Cardiac muscle cell (in vitro differentiated cells and primary cell): ENCODE results near the gene PPP3CA. TPM values are rescaled to one million over a fixed set of nuclear protein-coding genes. Genes with fewer than 3 reads are reported as not detected.
A peak's percentile ranks its signal among the peaks of the same experiment; 100 is the strongest.

ENCODE experiments used
- DNase-seq, 2 donors: peaks; one replicate each; pipeline versions ENCODE4 v3.0.0 to v3.0.0-alpha.2; 2010 to 2017; ENCODE audit warnings: low read depth in 1 of 2, low spot score in 1 of 2
- H3K27ac ChIP-seq: fragments of 200-600 bp; sonication (generic); 2 replicates; pipeline ENCODE4 v1.5.1; 2016
- H3K27me3 ChIP-seq: fragments of 200-600 bp; sonication (generic); 2 replicates; pipeline ENCODE4 v1.6.0; 2016; ENCODE audit warnings: control low read depth
- H3K36me3 ChIP-seq: fragments of 200-600 bp; sonication (generic); 2 replicates; pipeline ENCODE4 v1.5.1; 2016; ENCODE audit warnings: control low read depth
- H3K4me1 ChIP-seq: fragments of 200-600 bp; sonication (generic); 2 replicates; pipeline ENCODE4 v1.8.1; 2017; ENCODE audit warnings: low read depth, mild to moderate bottlenecking, mixed run types
- H3K4me3 ChIP-seq: fragments of 200-600 bp; sonication (generic); 2 replicates; pipeline ENCODE4 v1.5.1; 2016; ENCODE audit warnings: mild to moderate bottlenecking
- H3K9me3 ChIP-seq: fragments of 200-600 bp; sonication (generic); 2 replicates; pipeline ENCODE4 v1.5.1; 2017; ENCODE audit warnings: low read depth, mild to moderate bottlenecking, control low read depth
- polyA plus RNA-seq: library from polyadenylated mRNA; unstranded; fragments of >200 nt; fragmentation: Nextera tagmentation; extraction: Ambion mirVana; gene quantifications from 2 replicates; pipeline ENCODE4 v1.2.1, GENCODE V29; 2016
- total RNA-seq: library from RNA; depleted of rRNA; stranded (reverse); fragments of >200 nt; gene quantifications from 2 replicates; pipeline ENCODE4 v1.2.3, GENCODE V29; 2016
- TF ChIP-seq, protein P1 (sequence below): IDR thresholded peaks from 2 replicates; pipeline ENCODE4 v1.5.1; 2012; ENCODE audit warnings: low read depth, mild to moderate bottlenecking, low read length

The PPP3CA gene
- total and polyA plus RNA-seq, 2 experiments from 2014 or later, result 8.2 to 21.3 TPM

DNA sequence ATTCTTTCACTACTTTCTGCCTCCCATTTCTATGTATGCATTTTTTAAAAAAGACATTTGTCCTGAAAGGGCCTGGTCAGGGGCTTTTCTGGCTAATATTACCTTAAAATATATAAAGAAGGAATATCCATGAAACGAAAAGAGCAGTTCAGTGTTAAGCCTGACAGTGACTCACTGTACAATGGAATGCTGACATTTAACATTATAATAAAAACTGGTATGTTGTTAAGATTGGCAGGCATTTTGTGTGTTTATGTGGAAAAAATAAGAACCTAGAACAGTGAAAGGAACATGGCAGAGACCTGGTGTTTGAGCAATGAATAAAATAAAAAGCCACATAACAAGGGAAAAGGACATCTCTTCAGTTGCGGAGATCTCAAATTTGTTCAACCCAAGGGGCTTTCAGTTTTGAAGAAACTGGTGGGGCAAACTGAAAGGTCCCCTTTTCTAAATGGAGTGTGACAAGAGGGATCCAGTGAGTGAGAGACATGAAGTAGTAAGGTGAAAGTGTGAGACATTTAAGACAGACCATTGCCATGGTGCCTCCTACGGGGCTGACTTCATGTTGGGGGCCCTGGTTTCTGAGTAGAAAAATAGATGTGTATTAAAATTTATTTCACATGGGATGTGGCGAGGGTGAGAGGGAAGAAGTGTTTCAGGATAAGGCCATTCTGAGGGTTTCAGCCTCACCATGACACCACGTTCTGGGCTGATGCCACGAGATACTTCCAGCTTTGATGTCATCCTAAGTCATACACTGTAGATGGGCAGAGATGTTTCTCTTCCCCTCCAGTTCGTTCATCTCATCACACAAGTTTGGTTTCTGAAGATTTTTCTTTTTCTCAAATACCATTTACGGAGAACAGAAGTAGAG lies 324.9 kb downstream of the PPP3CA start:
- H3K4me3 ChIP-seq, result no peak overlapping the region
- H3K36me3 ChIP-seq, result no peaks in the 10 kb centered on the region
- no peaks in the 10 kb centered on the region for H3K4me1 ChIP-seq
- H3K27me3 ChIP-seq, result no peaks in the 10 kb centered on the region
- DNase-seq, result no peak
- no peaks in the 10 kb centered on the region for H3K9me3 ChIP-seq
- H3K27ac ChIP-seq, result no peak overlapping the region
- TF ChIP-seq, protein P1, sequence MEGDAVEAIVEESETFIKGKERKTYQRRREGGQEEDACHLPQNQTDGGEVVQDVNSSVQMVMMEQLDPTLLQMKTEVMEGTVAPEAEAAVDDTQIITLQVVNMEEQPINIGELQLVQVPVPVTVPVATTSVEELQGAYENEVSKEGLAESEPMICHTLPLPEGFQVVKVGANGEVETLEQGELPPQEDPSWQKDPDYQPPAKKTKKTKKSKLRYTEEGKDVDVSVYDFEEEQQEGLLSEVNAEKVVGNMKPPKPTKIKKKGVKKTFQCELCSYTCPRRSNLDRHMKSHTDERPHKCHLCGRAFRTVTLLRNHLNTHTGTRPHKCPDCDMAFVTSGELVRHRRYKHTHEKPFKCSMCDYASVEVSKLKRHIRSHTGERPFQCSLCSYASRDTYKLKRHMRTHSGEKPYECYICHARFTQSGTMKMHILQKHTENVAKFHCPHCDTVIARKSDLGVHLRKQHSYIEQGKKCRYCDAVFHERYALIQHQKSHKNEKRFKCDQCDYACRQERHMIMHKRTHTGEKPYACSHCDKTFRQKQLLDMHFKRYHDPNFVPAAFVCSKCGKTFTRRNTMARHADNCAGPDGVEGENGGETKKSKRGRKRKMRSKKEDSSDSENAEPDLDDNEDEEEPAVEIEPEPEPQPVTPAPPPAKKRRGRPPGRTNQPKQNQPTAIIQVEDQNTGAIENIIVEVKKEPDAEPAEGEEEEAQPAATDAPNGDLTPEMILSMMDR, result no peak

DNA sequence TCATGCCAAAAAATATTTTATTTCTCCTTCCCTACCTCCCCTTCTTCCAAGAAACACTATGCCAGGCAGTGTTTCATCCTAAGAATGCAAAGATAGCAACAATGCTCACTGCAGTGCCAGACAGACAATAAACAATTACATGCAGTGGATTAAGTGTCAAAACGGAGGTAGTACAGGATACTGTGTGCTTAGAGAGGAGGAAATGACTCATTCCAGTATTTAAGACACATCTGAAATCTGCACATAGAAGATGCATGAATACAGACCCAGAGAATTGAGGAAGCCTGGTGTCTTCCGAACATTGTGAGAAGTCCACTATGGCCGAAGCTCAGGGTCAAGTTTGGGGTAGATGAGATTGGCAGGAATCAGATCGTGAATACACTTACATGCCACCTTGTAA lies 326.4 kb downstream of the PPP3CA start:
- H3K9me3 ChIP-seq, result no peaks in the 10 kb centered on the region
- H3K27ac ChIP-seq, result no peak overlapping the region
- no peaks in the 10 kb centered on the region for H3K27me3 ChIP-seq
- DNase-seq, result peak in 1 of 2 donors; percentile 74
- no peaks in the 10 kb centered on the region for H3K4me1 ChIP-seq
- TF ChIP-seq, protein P1, result no peak
- H3K36me3 ChIP-seq, result no peaks in the 10 kb centered on the region
- H3K4me3 ChIP-seq, result no peak overlapping the region

DNA sequence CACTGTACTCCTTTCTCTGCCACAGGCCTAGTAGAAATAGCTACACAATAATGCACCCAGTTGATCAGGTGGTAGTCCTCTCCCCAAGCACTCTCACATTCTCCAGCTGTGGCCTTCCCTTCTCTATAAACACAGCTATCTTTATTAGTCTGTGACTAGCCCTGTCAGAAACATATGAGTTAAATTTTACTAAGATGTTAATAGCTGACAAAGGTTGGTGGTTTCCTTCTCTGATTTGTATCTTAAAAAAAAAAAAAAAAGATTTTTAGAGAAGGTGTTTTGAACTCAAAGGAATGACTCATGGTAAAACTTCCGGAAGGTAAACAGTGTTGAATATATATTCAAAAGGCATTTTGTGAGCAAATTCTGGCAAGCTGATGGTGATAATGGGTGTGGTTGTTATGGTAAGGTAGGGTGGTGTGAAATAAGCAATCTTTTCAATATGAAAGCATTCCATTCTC lies 327.4 kb downstream of the PPP3CA start:
- no peak for DNase-seq
- no peaks in the 10 kb centered on the region for H3K9me3 ChIP-seq
- no peak overlapping the region for H3K27ac ChIP-seq
- no peaks in the 10 kb centered on the region for H3K27me3 ChIP-seq
- no peak overlapping the region for H3K4me3 ChIP-seq
- no peaks in the 10 kb centered on the region for H3K4me1 ChIP-seq
- no peaks in the 10 kb centered on the region for H3K36me3 ChIP-seq
- TF ChIP-seq, protein P1, result no peak

DNA sequence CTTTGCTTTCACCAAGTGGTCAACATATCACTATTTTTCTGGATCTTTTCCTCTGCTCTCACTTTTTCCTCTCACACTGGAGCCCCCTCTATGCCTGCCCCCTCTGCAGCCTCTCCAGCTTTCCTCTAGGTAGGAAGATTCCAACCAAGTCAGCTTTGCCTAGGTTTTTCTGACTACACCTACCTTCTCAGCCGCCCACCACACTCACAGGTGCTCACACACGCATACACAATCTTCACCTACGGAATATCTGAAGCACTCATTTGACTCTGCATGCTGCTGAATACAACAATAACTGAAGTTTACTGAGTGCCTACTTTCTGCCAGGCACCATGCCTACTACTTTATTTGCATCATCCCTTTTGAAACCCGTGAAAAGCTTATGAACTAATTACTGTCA lies 328.0 kb downstream of the PPP3CA start:
- DNase-seq, result no peak
- Histone ChIP-seq H3K27ac (no peak overlapping the region), H3K4me3 (no peak overlapping the region), H3K36me3 (no peaks in the 10 kb centered on the region), H3K27me3 (no peaks in the 10 kb centered on the region), H3K4me1 (no peaks in the 10 kb centered on the region), H3K9me3 (no peaks in the 10 kb centered on the region)
- TF ChIP-seq, protein P1, result no peak

DNA sequence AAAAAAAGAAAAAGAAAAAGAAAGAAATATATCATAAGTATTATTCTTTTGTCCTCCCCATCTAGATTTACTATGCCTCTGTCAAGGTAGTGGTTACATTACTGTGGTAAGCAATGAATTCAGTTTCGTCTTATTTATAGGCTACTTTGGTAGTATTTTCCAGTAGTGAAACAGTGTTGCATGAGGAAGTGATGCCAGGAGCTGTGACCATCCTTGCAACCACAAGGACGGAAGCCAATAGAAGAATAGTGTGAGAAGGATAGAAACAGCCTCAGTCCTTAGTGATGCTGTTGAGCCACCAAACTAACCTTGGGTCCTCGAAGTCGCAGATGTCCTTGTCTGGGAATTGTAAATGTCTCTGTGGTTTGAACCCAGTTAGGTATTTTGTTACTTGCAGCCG lies 328.5 kb downstream of the PPP3CA start:
- Histone ChIP-seq H3K4me1 (no peaks in the 10 kb centered on the region), H3K9me3 (no peaks in the 10 kb centered on the region), H3K27me3 (no peaks in the 10 kb centered on the region), H3K36me3 (no peaks in the 10 kb centered on the region), H3K4me3 (no peak overlapping the region), H3K27ac (no peak overlapping the region)
- TF ChIP-seq, protein P1, result no peak
- no peak for DNase-seq
